COLO668 (cell line): ENCODE data around the gene PMFBP1.

ENCODE experiments used
- DNase-seq: peaks from one replicate; lab custom pipeline; 2025; ENCODE audit not compliant: unreplicated experiment; lab: John Stamatoyannopoulos, UW

The PMFBP1 gene, protein sequence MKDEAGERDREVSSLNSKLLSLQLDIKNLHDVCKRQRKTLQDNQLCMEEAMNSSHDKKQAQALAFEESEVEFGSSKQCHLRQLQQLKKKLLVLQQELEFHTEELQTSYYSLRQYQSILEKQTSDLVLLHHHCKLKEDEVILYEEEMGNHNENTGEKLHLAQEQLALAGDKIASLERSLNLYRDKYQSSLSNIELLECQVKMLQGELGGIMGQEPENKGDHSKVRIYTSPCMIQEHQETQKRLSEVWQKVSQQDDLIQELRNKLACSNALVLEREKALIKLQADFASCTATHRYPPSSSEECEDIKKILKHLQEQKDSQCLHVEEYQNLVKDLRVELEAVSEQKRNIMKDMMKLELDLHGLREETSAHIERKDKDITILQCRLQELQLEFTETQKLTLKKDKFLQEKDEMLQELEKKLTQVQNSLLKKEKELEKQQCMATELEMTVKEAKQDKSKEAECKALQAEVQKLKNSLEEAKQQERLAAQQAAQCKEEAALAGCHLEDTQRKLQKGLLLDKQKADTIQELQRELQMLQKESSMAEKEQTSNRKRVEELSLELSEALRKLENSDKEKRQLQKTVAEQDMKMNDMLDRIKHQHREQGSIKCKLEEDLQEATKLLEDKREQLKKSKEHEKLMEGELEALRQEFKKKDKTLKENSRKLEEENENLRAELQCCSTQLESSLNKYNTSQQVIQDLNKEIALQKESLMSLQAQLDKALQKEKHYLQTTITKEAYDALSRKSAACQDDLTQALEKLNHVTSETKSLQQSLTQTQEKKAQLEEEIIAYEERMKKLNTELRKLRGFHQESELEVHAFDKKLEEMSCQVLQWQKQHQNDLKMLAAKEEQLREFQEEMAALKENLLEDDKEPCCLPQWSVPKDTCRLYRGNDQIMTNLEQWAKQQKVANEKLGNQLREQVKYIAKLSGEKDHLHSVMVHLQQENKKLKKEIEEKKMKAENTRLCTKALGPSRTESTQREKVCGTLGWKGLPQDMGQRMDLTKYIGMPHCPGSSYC

DNA sequence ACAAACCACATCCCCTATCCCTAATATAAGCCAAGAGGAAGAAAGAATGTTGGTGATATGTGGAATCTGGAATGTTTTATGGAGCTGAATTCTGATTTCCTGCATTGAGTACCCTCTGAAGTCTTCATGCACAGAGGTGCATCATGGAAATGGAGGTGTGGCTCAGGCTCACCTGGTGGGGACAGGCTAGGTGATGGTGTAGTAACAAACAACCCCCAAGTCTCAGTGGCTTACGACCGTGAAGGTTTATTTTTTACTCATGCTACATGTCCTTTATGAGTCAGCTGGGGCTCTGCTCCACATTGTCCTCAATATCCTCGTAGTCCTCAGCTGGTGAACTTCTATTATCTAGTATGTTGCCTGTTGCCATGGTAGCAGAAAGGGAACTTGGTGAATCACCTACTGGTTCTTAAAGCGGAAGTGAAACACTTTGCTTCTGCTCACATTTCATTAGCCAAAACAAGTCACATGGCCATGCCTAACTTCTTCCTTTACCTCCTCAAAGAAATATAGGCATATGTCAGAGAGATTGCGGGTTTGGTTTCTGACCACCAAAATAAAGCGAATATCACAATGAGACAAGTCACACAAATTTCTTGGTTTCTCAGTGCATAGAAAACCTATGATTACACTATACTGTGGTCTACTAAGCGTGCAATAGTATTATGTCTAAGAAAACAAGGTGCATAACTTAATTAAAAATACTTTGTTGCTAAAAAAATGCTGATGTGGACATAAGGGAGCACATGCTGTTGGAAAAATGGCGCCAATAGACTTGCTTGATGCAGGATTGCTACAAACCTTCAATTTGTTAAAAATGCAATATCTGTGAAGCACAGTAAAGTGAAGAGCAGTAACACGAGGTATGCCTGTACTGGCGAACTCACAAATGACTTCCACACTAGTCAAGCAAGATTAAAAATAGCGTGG is at the start of gene PMFBP1:
Gene PMFBP1, minus strand, starts transcription at position 51 of the 930 bp plus-strand sequence. CDS start 947 bp downstream, outside the sequence.
- DNase-seq: peak; percentile 16

- DNase-seq: no peak
These were observed 49.7 kb upstream of the PMFBP1 start for GRCh38 chr16:72221630-72222024.

DNA sequence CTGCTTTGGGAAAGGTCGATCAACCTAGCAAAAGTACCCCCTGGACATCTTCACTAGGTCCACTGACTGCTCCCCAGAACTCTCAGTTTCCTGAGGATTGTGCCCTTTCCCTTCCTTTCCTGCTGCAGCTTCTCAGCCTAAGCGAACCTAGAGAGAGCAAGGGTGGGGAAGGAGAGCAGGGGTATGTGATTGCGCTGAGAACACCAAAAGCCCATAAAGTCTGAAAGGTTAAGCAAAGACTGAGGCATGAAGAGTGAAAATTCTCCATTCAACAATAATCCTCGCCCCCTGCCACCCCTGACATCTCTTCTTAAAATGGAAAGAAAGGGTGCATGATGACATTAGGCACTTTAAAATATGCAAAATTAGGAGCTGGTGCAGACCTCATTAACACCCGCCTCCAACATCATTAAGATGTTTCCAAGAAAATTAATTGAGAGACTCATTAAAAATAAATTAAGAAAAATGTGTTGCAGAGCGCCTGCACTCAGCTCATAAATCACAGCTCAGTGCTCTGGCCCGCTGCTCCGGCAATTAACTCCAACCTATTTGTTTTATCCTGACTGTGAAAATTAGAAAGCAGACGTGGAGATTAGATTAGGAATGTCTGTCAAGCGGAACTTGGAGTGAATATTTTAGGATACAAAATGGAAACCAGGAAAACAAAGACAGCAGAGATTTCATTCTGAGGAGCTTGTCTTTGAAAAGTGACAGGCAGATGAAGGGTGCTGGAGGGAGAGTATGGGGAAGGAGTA is 49.1 kb upstream of the PMFBP1 start:
- DNase-seq: no peak

DNA sequence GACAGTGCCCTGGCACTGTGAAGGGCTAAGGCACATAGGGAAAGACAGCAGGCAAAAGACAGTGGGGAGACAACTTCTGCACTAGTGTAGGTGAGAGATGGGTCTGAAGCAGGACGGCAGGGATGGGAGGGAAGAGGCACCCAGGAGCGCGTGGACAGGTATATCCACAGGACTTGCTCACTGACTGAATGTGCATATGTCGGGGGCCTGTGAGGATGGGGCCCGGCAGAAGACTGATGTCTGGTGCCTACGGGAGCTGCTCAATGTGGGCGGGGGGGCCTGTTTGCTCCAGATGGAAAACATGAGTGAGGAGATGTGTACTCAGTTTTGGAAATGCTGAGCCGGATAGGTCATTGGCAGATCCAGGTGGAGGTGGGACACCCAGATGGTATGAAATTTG is 47.3 kb upstream of the PMFBP1 start:
- no peak for DNase-seq

DNA sequence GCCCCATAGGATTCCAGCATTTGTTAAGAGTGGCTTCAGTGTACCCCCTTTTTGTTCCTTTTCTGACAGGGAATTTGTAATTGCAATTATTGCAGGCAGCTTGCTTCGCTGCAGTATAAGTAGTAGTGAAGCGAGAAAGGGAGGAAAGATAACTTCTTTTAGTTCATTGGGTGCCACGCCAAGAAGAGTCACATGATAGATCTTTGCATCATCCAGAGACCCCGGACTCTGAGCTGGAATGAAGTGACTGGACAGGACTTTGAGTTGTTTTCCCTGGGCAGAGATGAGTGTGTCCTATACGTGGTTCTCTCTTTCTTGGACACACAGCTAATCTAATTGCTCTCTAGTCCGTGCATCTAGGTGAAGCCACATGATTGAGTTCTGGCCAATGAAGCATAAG is 44.8 kb upstream of the PMFBP1 start:
- no peak for DNase-seq

DNA sequence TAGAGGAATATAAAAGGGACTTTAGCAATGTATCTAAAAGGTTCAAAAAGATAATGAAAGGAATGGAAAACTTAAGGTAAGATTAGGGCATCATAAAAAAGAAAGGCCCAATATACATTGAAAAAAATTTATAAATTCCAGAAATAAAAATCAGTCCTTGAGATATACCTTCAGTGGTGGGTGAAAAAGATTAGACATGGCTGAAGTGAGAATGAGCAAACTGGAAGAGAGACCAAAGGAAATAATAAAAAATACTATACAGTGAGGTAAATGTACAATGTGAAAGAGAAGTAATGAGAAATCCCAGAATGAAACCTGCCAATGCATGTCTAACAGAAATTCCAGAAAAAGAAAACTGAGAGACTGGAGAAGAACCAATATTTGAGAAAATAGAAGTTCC is 42.9 kb upstream of the PMFBP1 start:
- no peak for DNase-seq

DNA sequence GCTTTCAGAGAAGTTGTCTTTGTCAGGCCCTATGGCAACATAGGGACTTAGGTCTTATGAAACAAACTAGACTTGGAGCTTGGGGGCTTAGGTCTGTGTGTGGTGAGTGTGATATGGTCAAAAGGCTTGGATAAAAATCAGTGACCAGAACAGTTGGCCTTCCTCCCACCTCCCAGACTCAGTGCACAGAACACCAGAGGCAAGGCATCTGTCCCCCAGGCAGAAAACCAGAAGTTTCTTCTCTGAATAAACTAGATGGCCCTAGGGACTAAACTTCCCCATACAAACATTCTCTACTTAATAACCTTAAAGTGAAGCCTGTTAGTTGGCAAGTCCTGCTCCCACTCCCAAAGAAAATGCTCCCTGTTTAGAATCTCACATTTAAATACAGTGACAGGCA is 39.2 kb upstream of the PMFBP1 start:
- no peak for DNase-seq

DNA sequence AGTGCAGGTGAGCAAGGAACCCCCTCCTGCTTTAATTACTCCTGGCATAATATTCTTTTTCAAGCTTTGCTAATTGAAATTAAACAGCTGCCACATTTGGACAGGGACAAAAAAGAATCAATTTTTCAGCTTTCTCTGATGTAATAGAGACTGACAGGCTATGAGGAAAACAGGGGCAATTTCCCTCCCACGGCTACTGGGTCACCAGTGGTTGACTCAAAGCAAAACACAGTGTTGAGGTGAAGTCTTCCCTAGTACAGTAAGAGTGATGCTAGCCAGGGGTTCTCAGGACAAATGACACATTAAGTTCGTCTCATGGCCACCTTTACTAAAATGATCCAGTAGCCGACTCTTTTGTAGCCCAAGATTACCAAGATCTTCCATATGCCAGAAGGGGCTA is 38.6 kb upstream of the PMFBP1 start:
- no peak for DNase-seq

- no peak for DNase-seq
These were observed 38.1 kb upstream of the PMFBP1 start for GRCh38 chr16:72210072-72210471.

DNA sequence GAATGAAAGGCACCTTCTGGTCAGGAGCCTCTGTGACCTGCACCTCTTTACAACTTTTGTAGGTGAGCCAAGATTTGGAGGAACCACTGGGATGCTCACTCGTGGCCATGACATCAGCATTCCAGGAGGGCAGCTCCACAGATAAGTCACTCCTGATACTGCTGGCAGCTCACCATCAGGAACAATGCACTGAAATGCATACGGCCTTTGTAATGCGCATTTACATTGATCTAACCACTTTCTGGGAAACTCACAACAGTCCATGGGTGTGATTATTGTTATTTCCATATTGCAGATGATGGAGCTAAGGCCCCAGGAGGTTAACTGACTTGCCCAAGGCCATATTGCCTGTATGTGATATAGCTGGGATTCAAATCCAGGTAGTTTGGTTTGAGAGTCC is 34.3 kb upstream of the PMFBP1 start:
- no peak for DNase-seq

DNA sequence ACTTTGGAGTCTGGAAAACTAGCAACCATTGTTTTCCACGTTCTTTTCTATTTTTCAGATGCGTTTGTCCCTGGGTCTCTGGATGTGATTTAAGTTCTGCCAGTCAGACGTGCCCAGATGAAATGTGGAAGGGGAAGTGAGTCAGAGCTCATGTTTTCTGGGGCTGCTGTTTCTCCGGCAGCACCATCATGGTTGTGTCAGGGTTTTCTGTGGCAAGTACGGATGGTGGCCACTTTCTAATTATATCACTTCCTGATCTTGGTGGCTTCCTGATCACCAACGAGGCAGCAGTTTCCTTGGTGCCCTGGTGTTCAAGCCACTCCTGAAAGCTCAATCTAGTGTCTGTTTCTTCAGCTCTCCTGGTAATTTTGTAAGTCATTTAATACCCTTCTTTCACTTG is 31.4 kb upstream of the PMFBP1 start:
- DNase-seq: no peak

GRCh38 chr16:72202014-72202413 is 30.1 kb upstream of the PMFBP1 start:
- DNase-seq: no peak

GRCh38 chr16:72201387-72201786 is 29.4 kb upstream of the PMFBP1 start:
- no peak for DNase-seq

DNA sequence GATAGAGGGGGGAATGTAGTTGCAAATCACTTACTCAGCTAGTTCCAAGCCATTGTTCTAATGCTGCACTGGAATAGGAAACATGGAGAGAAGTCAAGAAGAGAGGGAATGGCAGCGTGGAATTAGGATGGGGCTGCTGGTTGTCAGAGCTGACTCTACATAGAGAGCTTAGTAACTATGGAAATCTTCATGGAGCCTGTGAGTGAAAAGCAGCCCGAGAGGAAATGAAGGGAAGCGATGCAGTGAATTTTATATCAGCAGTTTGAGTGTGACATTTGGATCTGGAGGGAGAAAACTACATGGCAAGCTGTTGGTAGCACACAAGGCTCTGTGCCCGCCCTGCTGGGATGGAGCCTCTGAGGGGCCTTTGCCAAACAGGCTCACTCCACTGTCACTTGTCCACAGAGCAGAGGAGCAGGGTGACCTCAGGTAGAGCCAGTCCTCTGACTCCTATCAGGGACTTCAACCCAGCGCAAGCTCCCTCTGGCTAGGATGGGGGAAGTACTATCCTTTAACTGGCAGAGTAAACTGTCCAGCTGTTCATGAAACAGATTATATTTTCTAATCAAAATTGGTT is 27.9 kb upstream of the PMFBP1 start:
- DNase-seq: no peak

DNA sequence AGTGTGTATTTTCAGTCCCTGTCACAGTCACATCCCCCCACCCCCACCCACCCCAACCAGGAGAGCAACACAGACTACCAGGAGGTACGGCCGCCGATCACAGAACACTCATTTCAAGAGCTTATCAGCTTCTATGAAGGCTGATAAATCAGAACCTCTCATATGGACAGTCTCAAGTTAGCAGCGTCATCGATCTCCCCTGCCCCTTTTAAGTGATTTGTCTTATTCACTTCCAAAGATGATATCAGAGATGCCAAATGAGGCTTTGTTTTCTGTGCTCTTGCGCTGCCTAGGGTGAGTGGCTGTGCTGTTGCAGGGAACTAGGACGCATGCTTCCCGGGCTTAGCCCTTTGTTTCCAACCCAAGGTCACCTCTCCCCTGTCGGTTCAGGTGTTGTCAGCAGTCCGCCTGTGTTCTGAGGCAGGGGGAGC is 26.8 kb upstream of the PMFBP1 start:
- no peak for DNase-seq

- DNase-seq: no peak
These were observed 26.2 kb upstream of the PMFBP1 start for GRCh38 chr16:72198021-72198711.

GRCh38 chr16:72197545-72197944 is 25.6 kb upstream of the PMFBP1 start:
- DNase-seq: no peak

- no peak for DNase-seq
These were observed 23.7 kb upstream of the PMFBP1 start for GRCh38 chr16:72195609-72196008.

DNA sequence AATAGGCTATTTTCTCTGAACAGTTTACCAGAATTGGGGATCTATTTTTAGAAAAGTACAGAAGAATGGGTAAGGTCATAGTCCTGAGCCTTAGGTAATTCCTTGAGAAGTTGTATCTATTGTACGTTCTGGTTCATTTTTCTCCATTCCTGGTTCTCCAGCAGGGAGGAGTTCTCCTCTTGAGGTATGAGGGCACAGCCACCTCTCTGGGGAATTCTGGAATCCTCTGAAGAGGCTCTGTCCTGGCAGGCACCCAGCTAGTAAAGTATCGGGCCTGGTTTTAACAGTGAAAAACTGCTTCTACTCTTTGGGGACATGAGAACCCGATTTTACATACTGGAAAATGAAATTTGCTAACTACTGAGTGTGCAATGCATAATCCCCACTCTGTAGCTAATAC is 19.6 kb upstream of the PMFBP1 start:
- no peak for DNase-seq
